Esophagus squamous epithelium (tissue), 5 donors: ENCODE data around the gene THOC2. TPM values are rescaled to one million over a fixed set of nuclear protein-coding genes. Genes with fewer than 3 reads are reported as not detected.
"Not testable (repeated sequence)": the region's sequence is repeated elsewhere in the genome, so short reads cannot be mapped to it uniquely, and the experiment has no call there.

Experiments used
- DNase-seq: peaks from one replicate; lab custom pipeline; 2025; lab: John Stamatoyannopoulos, UW
- H3K27ac ChIP-seq, 4 donors: fragments of 200-600 bp; sonication (generic); one replicate each; pipeline ENCODE4 v1.5.1; 2016 to 2019; ENCODE audit warnings: mild to moderate bottlenecking in 1 of 4
- H3K27me3 ChIP-seq, 4 donors: fragments of 200-600 bp; sonication (generic); 1 replicate in 3 of 4; 2 replicates in 1 of 4; pipeline versions ENCODE4 v1.5.1 to v1.6.0; 2017 to 2021; ENCODE audit warnings: antibody characterized with exemption in 1 of 4
- H3K36me3 ChIP-seq, 3 donors: fragments of 200-600 bp; sonication (generic); one replicate each; pipeline ENCODE4 v1.5.1; 2016 to 2019
- H3K4me1 ChIP-seq, 3 donors: fragments of 200-600 bp; sonication (generic); one replicate each; pipeline ENCODE4 v1.5.1; 2017 to 2019
- H3K4me3 ChIP-seq, 4 donors: fragments of 200-600 bp; sonication (generic); 1 replicate in 3 of 4; 2 replicates in 1 of 4; pipeline ENCODE4 v1.5.1; 2016 to 2019; ENCODE audit warnings: mild to moderate bottlenecking in 2 of 4, moderate library complexity in 1 of 4
- H3K9me3 ChIP-seq, 3 donors: fragments of 200-600 bp; sonication (generic); one replicate each; pipeline ENCODE4 v1.5.1; 2016 to 2019
- CTCF ChIP-seq, 6 experiments: fragments of 450-650 bp in 4 of 6; fragments of 200-600 bp in 2 of 6; sonication (generic) in 2 of 6; IDR thresholded peaks; one replicate each; pipeline ENCODE4 v1.5.1; 2016 to 2019; ENCODE audit warnings: antibody characterized with exemption in 6 of 6, mild to moderate bottlenecking in 4 of 6, moderate library complexity in 4 of 6
- POLR2A ChIP-seq, 4 donors: fragments of 450-650 bp; IDR thresholded peaks; one replicate each; pipeline ENCODE4 v1.6.1; 2017; ENCODE audit warnings: antibody characterized with exemption in 4 of 4, mild to moderate bottlenecking in 4 of 4, moderate library complexity in 3 of 4
- WGBS, 2 donors: methylation state at CpG; one replicate each; pipeline ENCODE4 v1.1.5; 2018; 5-methylcytosine and 5-hydroxymethylcytosine counted together
- intact Hi-C: fragments of 100-400 bp; cut with DNase I; formaldehyde crosslinking; loops from one replicate; pipeline ENCODE4 v1.15.0; 2022
- total RNA-seq, 4 donors: library from RNA; depleted of rRNA; stranded (reverse); fragments of >200 nt; gene quantifications; one replicate each; pipeline ENCODE4 v1.1.0, GENCODE V29; 2016
- donor health status: DM: yes; HTN: yes; CAD: no.

The THOC2 gene
- total RNA-seq, 4 donors from 2014 or later: 36.4 to 108 (median 63.8) TPM

- Histone ChIP-seq H3K9me3 (no peaks in the 10 kb centered on the region), H3K4me1 (no peaks in the 10 kb centered on the region), H3K4me3 (no peak overlapping the region), H3K27ac (no peak overlapping the region), H3K27me3 (no peaks in the 10 kb centered on the region), H3K36me3 (peaks cover 0 to 39% (median 0%) of the 10 kb centered on the region in 3 donors)
- intact Hi-C loops: no loop called here
- TF ChIP-seq POLR2A (IDR thresholded peaks at IDR 0.05): no peak
- no peak for TF ChIP-seq CTCF (IDR thresholded peaks at IDR 0.05)
- DNase-seq: no peak
Observed at GRCh38 chrX:123682186-123682585, 50.7 kb downstream of the THOC2 start.

GRCh38 chrX:123679733-123680460 is 53.0 kb downstream of the THOC2 start:
- DNase-seq, intact Hi-C loops, H3K4me1 ChIP-seq, H3K4me3 ChIP-seq, H3K27me3 ChIP-seq, H3K27ac ChIP-seq, H3K9me3 ChIP-seq: not testable (repeated sequence)
- WGBS, 2 donors: 79 to 89% methylated on average over 7 to 8 of the region's 15 CpGs
- peaks cover 0 to 50% (median 0%) of the 10 kb centered on the region in 3 donors for H3K36me3 ChIP-seq

DNA sequence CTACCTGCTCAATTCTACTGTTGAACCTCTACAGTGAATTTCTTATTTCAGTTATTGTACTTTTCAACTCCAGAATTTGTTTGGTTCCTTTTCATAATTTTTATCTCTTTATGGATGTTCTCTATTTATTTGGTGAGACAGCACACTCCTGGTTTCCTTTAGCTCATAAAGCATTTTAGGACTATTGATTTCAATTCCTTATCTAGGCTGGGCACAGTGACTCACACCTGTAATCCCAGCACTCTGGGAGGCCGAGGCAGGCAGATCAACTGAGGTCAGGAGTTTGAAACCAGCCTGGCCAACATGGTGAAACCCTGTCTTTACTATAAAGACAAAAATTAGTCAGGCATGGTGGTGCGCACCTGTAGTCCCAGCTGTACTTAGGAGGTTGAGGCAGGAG is 57.7 kb downstream of the THOC2 start:
- no peak for TF ChIP-seq POLR2A (IDR thresholded peaks at IDR 0.05)
- TF ChIP-seq CTCF (IDR thresholded peaks at IDR 0.05): no peak
- intact Hi-C loops: no loop called here

GRCh38 chrX:123673813-123674212 is 59.0 kb downstream of the THOC2 start:
- no peaks in the 10 kb centered on the region for H3K9me3 ChIP-seq
- intact Hi-C loops: no loop called here
- 53 to 55% methylated on average over 1 of the region's 1 CpG for WGBS, 2 donors
- H3K27ac ChIP-seq: no peak overlapping the region
- H3K27me3 ChIP-seq: no peaks in the 10 kb centered on the region
- TF ChIP-seq POLR2A (IDR thresholded peaks at IDR 0.05) (no peak), CTCF (IDR thresholded peaks at IDR 0.05) (no peak)
- H3K4me3 ChIP-seq: no peak overlapping the region
- no peak for DNase-seq
- H3K36me3 ChIP-seq: peaks cover 0 to 77% (median 0%) of the 10 kb centered on the region in 3 donors
- H3K4me1 ChIP-seq: no peaks in the 10 kb centered on the region

More for the DNA sequence above, 57.7 kb downstream of the THOC2 start:
- DNase-seq: no peak
- Histone ChIP-seq H3K27ac (no peak overlapping the region), H3K27me3 (no peaks in the 10 kb centered on the region), H3K9me3 (no peaks in the 10 kb centered on the region), H3K4me1 (no peaks in the 10 kb centered on the region), H3K4me3 (no peak overlapping the region), H3K36me3 (peaks cover 0 to 68% (median 0%) of the 10 kb centered on the region in 3 donors)
- WGBS, 2 donors: 60 to 100% methylated on average over 1 of the region's 2 CpGs

DNA sequence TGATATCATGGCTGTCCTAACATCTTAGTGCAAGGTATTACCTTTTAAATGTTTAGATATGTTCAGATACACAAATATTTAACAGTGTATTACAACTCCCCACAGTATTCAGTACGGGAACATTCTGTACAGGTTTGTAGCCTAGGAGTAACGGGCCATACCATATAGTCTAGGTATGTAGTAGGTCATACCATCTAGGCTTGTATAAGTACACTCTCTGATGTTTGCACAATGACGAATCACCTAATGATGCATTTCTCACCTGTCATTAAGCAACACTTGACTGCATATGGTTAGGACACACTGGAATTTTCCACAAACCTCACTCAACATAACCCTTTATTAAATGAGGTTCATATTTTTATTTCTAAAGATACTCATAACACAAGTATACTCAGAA is 67.7 kb downstream of the THOC2 start:
- H3K36me3 ChIP-seq: peaks cover 0 to 80% (median 0%) of the 10 kb centered on the region in 3 donors
- intact Hi-C loops: no loop called here
- H3K4me3 ChIP-seq: no peak overlapping the region
- DNase-seq: no peak
- H3K9me3 ChIP-seq: no peaks in the 10 kb centered on the region
- H3K4me1 ChIP-seq: no peaks in the 10 kb centered on the region
- H3K27ac ChIP-seq: no peak overlapping the region
- TF ChIP-seq POLR2A (IDR thresholded peaks at IDR 0.05): no peak
- TF ChIP-seq CTCF (IDR thresholded peaks at IDR 0.05): no peak
- 39 to 72% methylated on average over 3 of the region's 3 CpGs for WGBS, 2 donors
- H3K27me3 ChIP-seq: no peaks in the 10 kb centered on the region

GRCh38 chrX:123664467-123665167 is 68.2 kb downstream of the THOC2 start:
- intact Hi-C loops, H3K9me3 ChIP-seq, H3K4me3 ChIP-seq, H3K4me1 ChIP-seq, H3K27me3 ChIP-seq, DNase-seq, H3K27ac ChIP-seq: not testable (repeated sequence)
- 87 to 92% methylated on average over 6 of the region's 6 CpGs for WGBS, 2 donors
- peaks cover 0 to 77% (median 0%) of the 10 kb centered on the region in 3 donors for H3K36me3 ChIP-seq

DNA sequence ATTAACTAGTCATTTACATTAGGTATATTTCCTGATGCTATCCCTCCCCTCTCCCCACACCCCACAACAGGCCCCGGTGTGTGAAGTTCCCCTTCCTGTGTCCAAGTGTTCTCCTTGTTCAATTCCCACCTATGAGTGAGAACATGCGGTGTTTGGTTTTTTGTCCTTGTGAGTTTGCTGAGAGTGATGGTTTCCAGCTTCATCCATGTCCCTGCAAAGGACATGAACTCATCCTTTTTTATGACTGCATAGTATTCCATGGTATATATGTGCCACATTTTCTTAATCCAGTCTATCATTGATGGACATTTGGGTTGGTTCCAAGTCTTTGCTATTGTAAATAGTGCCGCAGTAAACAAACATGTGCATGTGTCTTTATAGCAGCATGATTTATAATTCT is 69.1 kb downstream of the THOC2 start:
- H3K36me3 ChIP-seq: peaks cover 0 to 69% (median 0%) of the 10 kb centered on the region in 3 donors

GRCh38 chrX:123656507-123656906 is 76.3 kb downstream of the THOC2 start:
- DNase-seq, H3K27ac ChIP-seq, H3K27me3 ChIP-seq, intact Hi-C loops, H3K9me3 ChIP-seq, H3K4me3 ChIP-seq, H3K4me1 ChIP-seq: not testable (repeated sequence)
- peaks cover 0 to 16% (median 0%) of the 10 kb centered on the region in 3 donors for H3K36me3 ChIP-seq
- WGBS, 2 donors: 89 to 93% methylated on average over 9 of the region's 9 CpGs

More for the DNA sequence above, 69.1 kb downstream of the THOC2 start:
- H3K27me3 ChIP-seq, H3K4me1 ChIP-seq, H3K27ac ChIP-seq, H3K9me3 ChIP-seq, H3K4me3 ChIP-seq, intact Hi-C loops, DNase-seq: not testable (repeated sequence)
- 97 to 100% methylated on average over 1 to 3 of the region's 3 CpGs for WGBS, 2 donors

- DNase-seq, H3K4me3 ChIP-seq, H3K9me3 ChIP-seq, H3K36me3 ChIP-seq, H3K27ac ChIP-seq, H3K4me1 ChIP-seq, H3K27me3 ChIP-seq, intact Hi-C loops: not testable (repeated sequence)
- no CpG with 5 or more reads among the region's 6 CpGs for WGBS, 2 donors
Observed at GRCh38 chrX:123648811-123649181, 84.1 kb downstream of the THOC2 start.
